Pons (tissue), 1 donor: ENCODE measurements around the gene LOXHD1.

Experiments
- DNase-seq: peaks from one replicate; pipeline ENCODE4 v3.0.0-alpha.2; 2016; ENCODE audit warnings: low spot score

The LOXHD1 gene

DNA sequence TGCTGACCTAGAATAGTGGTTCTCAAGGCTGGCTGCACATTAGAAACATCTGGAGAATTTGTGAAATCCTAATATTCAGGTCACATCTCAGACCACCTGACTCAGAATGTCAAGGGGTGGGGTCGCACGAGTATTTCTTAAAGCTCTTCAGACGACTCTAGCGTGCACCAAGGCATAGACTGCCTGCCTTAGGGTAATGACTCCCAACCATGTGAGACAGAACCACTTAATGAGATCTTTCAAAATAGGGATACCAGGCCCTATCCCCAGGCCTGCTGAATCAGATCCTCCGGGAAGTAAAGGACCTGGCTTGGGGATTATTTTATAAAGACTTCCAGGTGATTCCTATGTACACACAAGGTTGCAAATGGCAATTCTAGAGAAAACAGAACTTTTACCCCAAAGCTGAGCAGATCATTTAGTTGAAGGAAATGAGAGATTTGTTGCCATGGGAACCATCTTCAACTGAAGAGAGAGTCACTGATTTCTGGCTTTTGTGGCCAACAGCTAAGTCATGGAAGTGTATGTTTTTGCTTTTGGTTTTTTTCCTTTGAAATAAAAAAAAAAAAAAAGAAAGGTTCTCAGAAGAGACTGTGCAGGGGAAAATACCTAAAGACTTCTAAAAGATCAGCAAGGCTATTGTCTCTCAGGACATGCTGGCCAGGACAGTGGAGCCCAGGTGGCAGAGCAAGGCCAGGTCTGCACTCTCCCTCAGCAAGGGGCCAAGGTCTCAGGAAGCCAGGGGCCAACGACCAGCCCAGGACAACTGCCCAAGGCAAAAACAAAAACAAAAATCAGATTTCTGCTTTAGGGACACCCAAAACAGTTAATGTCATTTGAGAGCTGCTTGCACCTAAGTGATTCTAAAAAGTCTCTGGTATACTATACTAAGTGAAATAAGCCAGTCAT lies 15.3 kb upstream of the LOXHD1 start:
- DNase-seq = no peak

GRCh38 chr18:46668694-46669093 lies 11.7 kb upstream of the LOXHD1 start:
- DNase-seq = no peak

DNA sequence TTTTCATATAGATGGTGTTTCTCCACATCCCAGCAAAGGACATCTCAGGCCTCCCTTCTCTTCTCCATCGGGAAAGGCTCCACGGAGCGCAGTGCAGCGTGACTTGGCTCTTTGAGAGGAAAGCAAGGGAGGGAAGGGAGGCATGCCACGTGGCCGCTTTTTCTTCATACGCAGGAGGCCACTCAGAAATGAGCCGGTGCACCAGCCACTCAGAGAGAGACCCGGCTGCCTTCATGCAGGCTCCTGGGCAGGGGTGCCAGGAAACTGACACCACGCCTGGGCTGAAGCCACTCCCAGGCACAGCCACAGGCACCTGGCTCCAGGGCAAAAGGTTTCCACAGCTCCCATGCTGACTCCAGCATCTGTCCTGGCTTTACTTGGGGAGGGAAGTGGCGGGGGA lies 11.1 kb upstream of the LOXHD1 start:
- no peak for DNase-seq

- DNase-seq = no peak
Measured at GRCh38 chr18:46663539-46663938, 6.5 kb upstream of the LOXHD1 start.

DNA sequence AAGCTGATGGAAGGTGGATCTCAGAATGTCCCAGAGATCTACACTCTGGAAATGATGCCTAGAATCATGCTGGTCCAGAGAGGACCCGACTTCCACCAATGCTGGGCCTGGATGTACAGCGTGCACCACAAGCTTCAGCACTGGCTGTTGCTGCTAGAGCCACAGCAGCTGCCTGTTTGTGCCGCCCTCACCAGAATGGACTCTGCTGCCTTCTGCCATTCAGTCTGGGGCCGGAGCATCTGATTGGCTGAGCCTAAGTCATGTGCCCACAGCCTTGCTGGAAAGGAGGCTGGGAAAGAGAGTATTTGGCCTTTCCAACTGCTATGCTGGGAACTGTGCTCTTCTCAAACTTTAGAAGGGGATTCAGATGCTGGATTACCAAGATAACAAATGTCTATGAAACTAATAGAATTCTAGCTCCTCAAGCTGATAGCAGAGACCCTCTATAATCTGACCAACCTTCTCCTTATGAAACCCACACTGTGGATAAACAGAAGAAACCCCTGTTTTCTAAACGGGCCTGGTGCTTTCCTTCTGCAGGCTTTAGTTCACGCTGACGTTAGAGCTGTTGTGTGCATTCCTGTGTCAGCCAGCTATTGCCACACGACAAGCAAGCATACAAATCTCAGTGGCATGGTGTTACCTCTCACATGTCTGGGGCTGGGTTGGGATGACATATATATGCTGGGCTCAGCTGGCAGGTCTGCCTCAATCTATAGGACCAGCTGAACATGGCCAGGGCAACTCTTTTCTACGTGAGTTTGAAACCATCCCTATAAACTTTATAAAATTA lies 4.1 kb upstream of the LOXHD1 start:
- peak; percentile 90 for DNase-seq

GRCh38 chr18:46659484-46659883 lies 2.5 kb upstream of the LOXHD1 start:
- no peak for DNase-seq

DNA sequence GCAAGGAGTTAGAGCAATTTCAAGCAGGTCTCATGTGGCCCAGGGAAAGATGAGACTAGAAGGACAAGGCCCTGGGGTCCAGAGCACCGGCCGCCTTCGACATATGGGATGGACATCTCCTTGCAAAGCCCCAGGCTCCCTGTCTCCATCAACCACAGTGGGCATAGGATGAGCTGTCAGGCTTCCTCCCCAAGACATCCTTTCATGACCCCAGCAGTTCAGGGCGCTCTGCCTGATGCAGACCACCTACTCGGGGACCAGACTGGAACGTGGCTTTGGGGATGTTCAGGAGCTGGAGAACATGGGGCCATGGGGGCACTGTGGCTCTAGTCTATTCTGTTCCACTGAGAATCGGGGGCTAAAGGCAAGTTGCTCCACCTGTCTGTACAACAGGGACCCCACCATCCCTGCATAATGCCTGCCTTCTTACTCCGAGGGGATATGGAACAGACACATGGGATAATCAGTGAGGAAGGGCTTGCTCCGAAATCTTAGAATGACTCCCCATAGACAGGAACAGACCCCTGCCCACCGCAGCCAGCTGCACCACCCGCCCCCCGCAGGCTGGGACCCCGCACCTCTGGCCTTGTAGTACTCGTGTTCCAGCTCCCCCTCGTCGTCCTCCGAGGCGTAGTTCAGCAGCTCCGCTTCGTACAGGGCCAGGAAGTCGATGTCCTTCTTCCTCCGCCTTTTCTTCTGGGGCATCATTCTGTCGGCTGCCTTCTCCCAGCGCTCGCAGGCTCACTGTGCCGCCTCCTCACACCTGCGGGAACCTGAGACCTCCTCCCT lies 500 bp downstream of the LOXHD1 start:
- no peak for DNase-seq

GRCh38 chr18:46652372-46652771 lies 4.6 kb downstream of the LOXHD1 start:
- no peak for DNase-seq

DNA sequence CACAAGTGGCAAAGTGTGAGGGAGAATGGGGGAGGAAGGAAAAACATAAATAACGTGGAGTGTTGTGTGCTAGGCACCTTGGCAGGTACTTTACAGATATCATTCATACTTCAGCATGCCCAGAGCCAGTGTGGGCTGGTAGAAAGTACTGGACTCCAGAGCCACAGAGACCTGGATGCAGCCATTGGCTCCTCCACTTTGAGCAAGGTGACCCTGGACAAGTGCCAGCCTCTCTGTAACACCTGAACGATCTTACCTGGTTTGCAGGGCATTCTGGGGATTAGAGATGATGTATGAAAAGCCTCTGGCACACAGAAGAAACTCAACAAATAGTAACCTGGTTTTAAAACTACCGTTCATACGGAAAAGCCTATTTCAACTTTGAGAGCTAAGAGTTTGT lies 6.3 kb downstream of the LOXHD1 start:
- no peak for DNase-seq

DNA sequence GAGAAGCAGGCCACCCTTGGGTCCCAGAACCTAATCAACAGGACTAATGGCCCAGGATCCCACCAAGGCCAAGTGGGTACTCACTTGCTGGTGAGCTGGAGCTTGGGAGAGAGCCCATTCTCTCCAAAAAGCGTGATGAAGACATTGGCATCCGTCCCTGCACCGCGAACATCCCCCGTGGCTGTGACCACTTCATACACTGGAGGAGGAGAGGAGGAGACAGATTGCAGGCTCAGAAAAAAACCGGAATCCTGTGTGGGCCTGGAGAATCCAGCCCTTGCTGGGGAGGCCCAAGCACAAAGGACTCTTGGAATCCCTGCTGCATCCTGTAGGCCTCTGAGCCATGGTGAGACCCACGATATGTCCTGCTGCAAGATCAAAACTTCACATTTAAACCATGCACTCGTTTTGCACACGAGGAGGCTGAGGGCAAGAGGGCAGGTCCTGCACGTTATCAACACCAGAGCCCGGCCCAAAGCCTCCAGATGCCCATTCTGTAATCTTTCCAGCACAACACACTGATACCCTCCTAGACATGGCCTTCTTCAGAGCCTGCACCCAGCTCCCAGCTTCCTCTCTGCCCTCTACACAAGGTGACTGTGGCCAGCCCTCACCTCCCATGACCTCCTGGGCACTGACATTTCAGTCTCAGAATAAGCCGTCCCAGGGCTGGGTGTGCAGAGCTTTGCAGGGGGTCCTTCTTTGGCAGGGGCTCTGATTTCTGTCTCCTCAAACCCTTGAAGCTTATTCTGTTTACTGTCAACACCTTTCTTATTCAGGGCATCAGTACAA lies 7.8 kb downstream of the LOXHD1 start:
- no peak for DNase-seq

DNA sequence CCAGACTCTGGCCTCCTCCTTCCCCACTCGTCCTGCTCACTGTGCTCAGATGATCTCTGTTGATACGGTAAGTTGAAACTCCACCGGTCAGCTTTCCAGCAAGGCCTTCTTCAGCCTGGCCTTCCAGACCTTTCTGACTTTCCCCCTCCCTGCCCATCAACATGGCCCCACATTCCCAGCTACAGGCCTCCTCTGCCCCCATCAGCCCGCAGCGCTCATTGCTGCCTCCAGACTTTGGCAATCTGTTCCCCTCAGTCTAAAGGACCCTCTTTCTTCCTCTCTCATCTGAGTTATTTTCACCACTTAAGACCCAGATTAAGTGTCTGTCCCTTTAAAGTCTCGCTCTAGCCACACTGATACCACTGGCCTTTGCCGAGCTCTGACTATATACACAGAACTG lies 10.6 kb downstream of the LOXHD1 start:
- no peak for DNase-seq

DNA sequence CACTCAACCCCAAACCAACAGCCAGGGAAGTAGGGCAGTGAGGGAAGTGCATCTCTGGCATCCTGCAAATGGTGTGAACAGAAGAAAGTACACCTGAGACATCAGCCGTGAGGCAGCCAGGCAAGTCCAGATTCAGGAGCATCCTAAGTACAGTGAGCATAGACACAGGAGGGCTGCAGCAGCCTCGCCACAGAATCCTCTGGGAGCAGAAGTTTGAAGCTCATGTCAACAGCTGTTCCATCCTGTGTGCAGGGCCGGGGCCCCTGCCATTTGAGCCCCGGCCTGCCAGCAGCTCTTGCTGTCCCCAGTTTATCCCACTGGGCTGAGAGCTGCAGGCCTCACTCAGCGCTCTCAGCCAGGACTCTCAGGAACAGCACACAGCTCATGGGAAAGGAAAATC lies 14.5 kb downstream of the LOXHD1 start:
- DNase-seq = no peak

DNA sequence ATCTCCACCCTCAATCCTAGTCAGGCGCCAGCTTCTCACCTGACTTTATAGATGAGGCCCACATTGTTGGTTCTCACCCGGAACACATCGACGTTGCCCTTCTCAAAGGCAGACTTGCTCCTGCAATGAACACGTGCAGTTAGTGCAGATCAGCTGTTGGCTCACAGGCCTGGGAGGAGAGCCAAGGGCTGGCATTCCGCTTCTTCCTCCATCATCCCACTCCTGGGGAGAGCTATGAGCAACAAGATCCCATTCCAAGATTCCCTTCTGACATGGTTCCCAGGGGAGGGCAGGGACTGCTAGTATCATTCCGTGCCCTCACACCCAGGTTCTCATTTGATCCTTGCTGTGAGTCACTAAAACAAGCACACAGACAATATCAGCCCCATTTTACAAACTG lies 15.1 kb downstream of the LOXHD1 start:
- DNase-seq = no peak

DNA sequence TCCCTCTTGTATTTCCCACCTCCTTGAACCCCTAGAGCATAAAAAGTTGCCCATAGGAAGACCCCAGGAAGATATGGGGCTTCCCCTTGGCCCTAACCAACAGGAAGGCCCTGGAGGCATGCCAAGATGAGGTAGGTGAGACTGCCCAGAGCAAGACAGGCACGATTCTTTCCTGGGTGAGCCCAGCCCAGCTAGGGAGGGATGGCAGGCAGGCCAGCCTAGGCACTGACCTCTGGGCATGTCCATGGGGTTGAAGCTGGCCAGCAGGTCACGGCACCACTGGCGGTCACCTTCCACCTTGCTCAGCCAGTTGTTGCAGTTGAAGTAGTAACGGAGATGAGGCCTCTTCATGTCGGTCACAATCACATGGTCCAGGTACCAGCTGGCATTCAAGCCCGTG lies 17.6 kb downstream of the LOXHD1 start:
- no peak for DNase-seq

GRCh38 chr18:46636040-46636630 lies 20.9 kb downstream of the LOXHD1 start:
- DNase-seq = no peak

DNA sequence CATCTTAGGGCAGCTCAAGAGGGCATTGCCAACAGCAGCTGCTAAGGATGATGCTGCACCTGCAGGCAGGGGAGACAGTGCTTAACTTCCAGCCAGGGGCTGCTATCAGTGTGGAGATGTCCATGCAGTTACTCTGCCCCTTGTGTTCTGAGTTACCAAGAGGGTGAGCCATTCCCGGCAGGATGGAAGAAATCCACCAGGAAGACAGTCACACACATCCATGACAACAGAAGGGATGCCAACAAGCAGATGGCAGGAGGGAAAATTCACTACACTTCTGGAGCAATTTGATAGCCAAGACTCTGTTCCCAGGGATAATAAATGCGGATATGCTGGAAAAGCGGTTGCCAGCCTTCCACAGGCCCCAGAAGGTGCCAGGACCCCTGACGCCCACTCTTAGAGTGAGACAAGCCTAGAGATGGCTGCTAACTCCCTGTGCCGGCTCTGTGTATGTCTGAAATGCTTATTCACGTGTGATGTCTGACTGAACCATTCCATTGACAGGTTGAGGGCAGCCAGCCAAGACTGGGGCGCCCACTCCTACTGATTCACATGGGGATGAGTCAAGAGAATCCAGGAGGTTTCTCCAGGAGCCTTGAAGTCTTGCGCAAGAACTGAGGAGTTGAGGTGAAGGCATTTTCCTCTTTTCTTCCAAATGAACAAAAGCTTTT lies 24.5 kb downstream of the LOXHD1 start:
- no peak for DNase-seq

GRCh38 chr18:46630991-46631390 lies 26.0 kb downstream of the LOXHD1 start:
- no peak for DNase-seq

DNA sequence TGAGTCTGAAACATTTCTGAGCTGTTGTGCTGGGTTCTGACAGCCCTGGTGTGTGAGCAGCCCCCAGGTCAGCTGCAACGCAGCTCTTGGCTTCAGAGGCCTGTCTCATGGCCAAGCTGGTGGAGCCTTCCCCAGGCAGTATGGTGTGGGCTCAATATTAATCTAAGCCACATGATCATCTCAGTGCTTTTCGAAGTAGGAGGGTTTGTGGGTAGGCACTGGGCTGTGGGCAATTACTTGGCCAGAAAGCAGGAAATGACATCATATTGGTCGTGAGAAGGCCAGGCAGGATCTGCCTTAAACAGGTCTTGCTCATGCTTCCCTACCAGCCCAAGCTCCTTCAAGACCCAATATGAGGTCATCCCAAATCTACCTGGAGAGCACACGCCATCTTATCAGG lies 26.9 kb downstream of the LOXHD1 start:
- no peak for DNase-seq

- no peak for DNase-seq
Measured at GRCh38 chr18:46629361-46629760, 27.7 kb downstream of the LOXHD1 start.

GRCh38 chr18:46628206-46628605 lies 28.8 kb downstream of the LOXHD1 start:
- DNase-seq = no peak

- no peak for DNase-seq
Measured at GRCh38 chr18:46627136-46627535, 29.9 kb downstream of the LOXHD1 start.
